WI38 (cell line): ENCODE measurements around the gene COL19A1.

Source experiments
- H3K4me3 ChIP-seq: 2 replicates; pipeline ENCODE4 v1.5.1; 2011; ENCODE audit warnings: low read depth, mild to moderate bottlenecking, control low read depth, low read length
- TF ChIP-seq, protein P1 (sequence below): IDR thresholded peaks from 2 replicates; pipeline ENCODE4 v1.5.1; 2012; ENCODE audit warnings: low read depth, mild to moderate bottlenecking, control low read depth, low read length

COL19A1 gene

DNA sequence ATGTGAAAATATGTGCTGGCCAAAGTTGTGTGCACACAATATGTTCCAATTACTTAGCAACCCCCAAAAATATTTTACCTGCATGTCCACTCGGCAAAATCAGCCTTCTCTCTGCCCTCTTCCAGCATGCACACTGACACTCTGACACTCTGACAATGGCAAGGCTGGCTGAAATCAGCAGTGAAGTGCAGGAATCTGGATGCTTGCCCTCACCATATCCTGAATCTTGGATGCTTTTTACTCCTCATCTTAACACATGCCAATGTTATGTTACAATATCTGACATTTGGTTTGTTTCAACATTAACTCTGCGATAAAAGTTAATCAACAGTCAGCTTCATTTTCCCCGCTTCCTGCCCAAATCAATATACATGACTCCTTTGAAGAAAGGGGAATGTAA lies 233.4 kb downstream of the COL19A1 start:
- TF ChIP-seq, protein P1, sequence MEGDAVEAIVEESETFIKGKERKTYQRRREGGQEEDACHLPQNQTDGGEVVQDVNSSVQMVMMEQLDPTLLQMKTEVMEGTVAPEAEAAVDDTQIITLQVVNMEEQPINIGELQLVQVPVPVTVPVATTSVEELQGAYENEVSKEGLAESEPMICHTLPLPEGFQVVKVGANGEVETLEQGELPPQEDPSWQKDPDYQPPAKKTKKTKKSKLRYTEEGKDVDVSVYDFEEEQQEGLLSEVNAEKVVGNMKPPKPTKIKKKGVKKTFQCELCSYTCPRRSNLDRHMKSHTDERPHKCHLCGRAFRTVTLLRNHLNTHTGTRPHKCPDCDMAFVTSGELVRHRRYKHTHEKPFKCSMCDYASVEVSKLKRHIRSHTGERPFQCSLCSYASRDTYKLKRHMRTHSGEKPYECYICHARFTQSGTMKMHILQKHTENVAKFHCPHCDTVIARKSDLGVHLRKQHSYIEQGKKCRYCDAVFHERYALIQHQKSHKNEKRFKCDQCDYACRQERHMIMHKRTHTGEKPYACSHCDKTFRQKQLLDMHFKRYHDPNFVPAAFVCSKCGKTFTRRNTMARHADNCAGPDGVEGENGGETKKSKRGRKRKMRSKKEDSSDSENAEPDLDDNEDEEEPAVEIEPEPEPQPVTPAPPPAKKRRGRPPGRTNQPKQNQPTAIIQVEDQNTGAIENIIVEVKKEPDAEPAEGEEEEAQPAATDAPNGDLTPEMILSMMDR, result no peak
- no peak overlapping the region for H3K4me3 ChIP-seq

DNA sequence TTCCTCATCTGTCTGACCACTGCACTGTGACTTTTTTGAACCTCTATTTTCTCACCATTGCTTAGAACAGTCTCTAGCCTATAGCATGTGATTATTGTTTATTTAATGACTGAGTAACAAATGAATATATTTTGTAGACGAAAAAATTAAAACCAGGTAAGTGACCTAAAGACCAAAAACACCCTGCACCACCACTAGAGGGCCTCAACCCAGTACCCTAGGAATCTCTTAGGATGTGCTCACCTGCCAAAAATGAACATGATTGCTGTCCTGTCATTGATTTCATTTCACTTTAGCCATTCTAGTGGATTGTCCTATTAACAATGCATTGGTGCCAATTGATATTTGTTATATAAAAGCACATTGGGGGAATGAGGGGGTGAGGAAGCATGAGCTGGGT lies 237.4 kb downstream of the COL19A1 start:
- no peak overlapping the region for H3K4me3 ChIP-seq
- TF ChIP-seq, protein P1, result no peak

DNA sequence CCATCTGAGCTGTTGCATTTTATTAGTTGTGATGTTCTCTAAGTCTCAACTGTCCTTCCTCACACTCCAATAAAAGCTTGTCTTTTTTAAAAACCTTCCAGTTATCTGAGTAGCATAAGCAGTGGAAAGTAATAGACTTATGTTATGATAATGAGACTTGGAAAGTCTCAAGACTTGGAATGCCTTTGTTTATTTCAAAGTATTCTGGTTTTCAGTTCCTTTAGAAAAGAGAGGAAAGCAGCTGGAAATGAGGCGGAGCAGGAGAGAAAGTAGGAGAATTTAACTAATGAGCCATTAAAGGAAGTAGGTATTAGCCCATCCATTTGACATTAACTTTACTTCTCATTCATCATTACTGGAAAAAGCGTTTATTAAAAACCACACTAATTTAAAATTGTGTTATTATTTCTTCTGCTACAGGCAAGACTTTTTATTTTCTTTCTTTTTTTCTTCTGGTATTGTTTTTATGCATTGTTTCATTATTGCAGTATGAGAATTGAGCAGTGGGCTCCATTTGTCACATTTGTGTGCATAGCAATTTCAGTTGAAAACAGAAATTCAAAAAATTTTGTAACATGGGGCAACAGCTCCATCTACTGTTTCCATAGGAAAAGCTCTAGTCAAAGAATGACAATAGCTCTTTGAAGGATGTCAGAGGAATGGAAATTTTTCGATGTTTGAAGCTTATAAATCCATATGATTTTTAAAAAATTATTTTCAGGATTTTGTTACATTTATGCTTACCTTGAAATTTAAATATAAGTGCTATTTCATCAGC lies 241.7 kb downstream of the COL19A1 start:
- TF ChIP-seq, protein P1, result peak; percentile 10; the same call in 1 of the 2 replicates
- H3K4me3 ChIP-seq, result no peak overlapping the region

DNA sequence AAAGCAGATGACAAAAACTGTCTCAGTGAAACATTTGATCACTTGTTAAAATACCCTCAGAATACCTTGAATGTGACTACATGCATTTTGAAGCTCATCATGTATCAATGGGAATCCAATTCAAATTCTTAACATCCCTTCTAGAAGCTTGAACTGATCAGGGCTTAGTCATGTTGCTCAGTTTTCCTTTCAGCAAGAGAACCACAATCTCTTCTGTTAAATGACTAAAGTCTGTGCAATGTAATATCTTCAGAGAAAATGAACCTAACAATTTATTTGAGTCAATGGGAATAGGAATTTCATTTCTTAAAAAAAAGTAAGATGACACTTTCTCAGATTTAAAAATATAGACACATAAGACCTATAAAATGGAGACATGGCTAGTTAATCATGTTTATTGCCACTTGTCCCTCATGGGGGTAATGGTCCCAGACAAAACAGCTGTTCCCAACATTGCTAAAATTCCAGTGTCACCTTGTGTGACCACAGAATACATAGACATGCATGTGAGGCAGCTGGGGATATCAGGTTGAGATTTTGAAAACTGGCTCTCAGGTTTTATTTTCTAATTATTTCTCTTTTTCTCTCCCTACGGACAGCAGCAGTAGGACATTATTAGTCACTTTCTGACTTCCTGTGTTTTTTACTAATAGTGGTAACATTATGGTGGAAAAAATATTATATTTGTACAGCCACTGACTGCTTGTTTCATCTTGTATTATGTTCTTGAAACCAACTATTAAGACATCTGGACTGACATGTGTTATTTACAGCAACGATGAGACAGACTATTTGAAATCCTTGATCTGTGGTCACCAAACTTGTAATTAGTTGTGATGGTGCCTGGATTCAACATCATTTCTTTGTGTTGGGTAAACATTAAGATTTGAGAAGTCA lies 244.0 kb downstream of the COL19A1 start:
- H3K4me3 ChIP-seq, result no peak overlapping the region
- TF ChIP-seq, protein P1, result no peak

DNA sequence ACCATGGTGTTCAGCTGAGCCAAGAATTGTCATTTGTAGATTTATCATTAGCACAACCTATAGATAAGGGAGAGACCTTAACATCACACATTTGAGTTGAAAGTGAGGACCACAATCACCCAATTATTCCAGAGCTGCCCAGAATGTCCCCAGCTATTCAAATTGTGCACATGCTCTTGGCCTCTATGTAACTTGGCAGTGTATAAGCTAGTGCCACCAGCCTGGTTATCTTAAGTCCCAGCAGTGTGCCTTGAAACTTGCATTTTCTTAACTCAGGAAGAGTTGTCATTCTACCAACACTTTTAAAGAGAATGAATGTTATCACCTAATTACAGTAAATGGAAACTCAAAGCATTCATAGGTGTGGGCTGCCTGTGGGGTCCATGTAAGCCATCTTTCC lies 245.4 kb downstream of the COL19A1 start:
- H3K4me3 ChIP-seq, result no peak overlapping the region
- TF ChIP-seq, protein P1, result no peak

DNA sequence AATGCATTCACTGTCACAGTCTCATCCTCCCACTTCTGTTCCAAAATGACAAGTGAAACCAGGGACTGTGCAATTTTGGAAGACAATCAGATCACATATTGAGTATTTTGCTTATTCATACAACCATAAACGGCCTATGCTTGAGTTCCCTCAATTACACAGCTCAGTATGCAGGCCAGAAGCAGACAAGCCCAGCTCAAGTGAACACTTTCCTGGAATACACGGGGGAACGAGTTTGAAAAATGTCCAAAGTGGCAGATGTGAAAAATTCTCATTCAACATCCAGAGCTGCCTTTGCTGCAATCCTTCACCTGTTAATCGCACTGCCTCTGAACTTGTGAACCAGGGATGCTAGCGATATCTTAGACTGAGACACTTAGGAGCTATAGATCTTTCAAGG lies 246.4 kb downstream of the COL19A1 start:
- TF ChIP-seq, protein P1, result no peak
- no peak overlapping the region for H3K4me3 ChIP-seq

DNA sequence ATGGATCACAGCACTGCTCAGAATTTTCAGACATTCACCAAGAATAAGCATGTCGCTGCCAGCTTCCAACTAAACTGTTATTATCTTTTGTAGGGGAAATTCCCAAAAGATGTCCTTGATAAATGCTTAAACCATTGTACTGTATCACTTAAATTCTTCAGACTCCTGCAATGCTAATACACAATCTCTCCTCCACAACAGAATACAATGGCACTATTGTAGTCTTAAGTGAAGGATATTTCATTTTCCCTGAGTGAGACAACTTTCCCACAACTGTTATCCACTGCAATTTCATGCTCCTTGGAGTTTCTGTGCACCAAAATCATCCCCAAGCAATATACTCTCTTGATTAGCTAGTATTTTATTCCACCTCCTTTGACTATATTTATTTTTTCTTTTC lies 246.8 kb downstream of the COL19A1 start:
- TF ChIP-seq, protein P1, result no peak

More for the DNA sequence above, 246.8 kb downstream of the COL19A1 start:
- no peak overlapping the region for H3K4me3 ChIP-seq
